ENCODE data around the gene PANK3.
"Not testable (repeated sequence)": the region's sequence is repeated elsewhere in the genome, so short reads cannot be mapped to it uniquely, and the experiment has no call there.

The PANK3 gene

GRCh38 chr5:168552146-168552545 lies 27.0 kb downstream of the PANK3 start:
- no peak for DNase-seq (ENCODE audit: low read depth in 2 of 2)

- DNase-seq (ENCODE audit: low read depth in 2 of 2): no peak
Observed at GRCh38 chr5:168550656-168551055, 28.5 kb downstream of the PANK3 start.

GRCh38 chr5:168549554-168549953 lies 29.6 kb downstream of the PANK3 start:
- DNase-seq (ENCODE audit: low read depth in 2 of 2): no peak

- DNase-seq (ENCODE audit: low read depth in 2 of 2): no peak
Observed at GRCh38 chr5:168537176-168537575, 42.0 kb downstream of the PANK3 start.

GRCh38 chr5:168534351-168534750 lies 44.8 kb downstream of the PANK3 start:
- not testable (repeated sequence) for DNase-seq (ENCODE audit: low read depth in 2 of 2)

- DNase-seq (ENCODE audit: low read depth in 2 of 2): no peak
Observed at GRCh38 chr5:168531987-168532864, 46.9 kb downstream of the PANK3 start.

- DNase-seq (ENCODE audit: low read depth in 2 of 2): no peak
Observed at GRCh38 chr5:168531191-168531590, 48.0 kb downstream of the PANK3 start.

GRCh38 chr5:168530621-168531150 lies 48.5 kb downstream of the PANK3 start:
- no peak for DNase-seq (ENCODE audit: low read depth in 2 of 2)

- no peak for DNase-seq (ENCODE audit: low read depth in 2 of 2)
Observed at GRCh38 chr5:168529374-168530234, 49.6 kb downstream of the PANK3 start.

GRCh38 chr5:168528521-168529373 lies 50.4 kb downstream of the PANK3 start, which contains the start of gene FBLL1:
Gene FBLL1 (plus strand): TSS chr5:168529305. CDS start chr5:168529505, 200 bp downstream.
- peak in 1 of 2 experiments; percentile 6 for DNase-seq (ENCODE audit: low read depth in 2 of 2)

GRCh38 chr5:168527756-168528295 lies 51.3 kb downstream of the PANK3 start:
- no peak for DNase-seq (ENCODE audit: low read depth in 2 of 2)

- DNase-seq (ENCODE audit: low read depth in 2 of 2): no peak
Observed at GRCh38 chr5:168525856-168526255, 53.3 kb downstream of the PANK3 start.

- no peak for DNase-seq (ENCODE audit: low read depth in 2 of 2)
Observed at GRCh38 chr5:168513861-168514428, 65.2 kb downstream of the PANK3 start.

- no peak for DNase-seq (ENCODE audit: low read depth in 2 of 2)
Observed at GRCh38 chr5:168502563-168503237, 76.5 kb downstream of the PANK3 start.

Data from stimulated activated CD4-positive, alpha-beta T cell treated with anti-CD3 and anti-CD28 coated beads, Interleukin-12 subunit alpha, Interleukin-12 subunit beta, amount 100 ng/mL, for 24 hours (primary cell).